Limb (tissue), 2 donors: ENCODE data around the gene CFAP97D2.
"Not testable (repeated sequence)": the region's sequence is repeated elsewhere in the genome, so short reads cannot be mapped to it uniquely, and the experiment has no call there.

ENCODE experiments used
- DNase-seq, 2 donors: peaks; one replicate each; pipeline ENCODE4 v3.0.0-alpha.2; 2016; ENCODE audit errors: extremely low spot score in 2 of 2

CFAP97D2 gene

DNA sequence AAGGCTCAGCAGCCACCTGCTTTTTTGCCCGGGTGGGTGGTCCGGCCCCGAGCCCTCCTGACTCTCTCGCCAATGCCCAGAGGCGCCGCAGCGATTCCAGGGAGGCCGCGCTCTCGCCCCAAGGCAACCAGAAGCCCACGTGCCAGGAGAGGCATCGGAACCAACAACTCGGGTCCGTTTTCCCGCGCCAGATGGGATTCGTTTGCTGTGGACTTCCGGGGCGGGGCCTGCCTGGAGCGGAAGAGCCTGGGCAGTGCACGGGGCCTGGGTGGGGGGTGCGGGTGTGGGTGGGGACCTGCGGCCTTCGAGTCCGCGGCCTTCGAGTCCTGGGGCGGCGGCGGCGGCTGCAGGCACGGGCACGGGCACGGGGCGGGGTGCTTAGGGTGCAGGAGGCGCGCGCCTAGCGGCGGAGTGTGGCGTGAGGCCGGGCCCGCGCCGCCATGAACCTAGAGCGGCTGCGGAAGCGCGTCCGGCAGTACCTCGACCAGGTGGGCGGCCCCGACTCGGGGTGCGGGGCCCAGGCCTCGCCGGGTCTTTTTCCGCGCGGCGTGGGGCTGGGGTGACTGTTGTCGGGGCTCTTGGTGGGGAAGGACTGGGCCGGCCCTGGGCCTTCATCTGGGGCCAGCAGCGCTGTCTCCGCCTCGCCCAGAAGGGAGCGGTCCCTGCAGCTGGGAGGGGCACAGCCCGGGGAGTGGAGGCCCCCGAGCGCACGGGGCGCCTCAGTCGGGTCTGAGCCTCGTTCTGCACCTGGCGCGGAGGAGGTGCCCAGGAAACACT is 55.8 kb downstream of the CFAP97D2 start, which contains the start of gene CDC16:
Gene CDC16, plus strand, starts transcription at position 253 of the 777 bp plus-strand sequence. Its CDS starts 188 bp downstream, at position 441.
- DNase-seq = peak; percentile 88 to 95

DNA sequence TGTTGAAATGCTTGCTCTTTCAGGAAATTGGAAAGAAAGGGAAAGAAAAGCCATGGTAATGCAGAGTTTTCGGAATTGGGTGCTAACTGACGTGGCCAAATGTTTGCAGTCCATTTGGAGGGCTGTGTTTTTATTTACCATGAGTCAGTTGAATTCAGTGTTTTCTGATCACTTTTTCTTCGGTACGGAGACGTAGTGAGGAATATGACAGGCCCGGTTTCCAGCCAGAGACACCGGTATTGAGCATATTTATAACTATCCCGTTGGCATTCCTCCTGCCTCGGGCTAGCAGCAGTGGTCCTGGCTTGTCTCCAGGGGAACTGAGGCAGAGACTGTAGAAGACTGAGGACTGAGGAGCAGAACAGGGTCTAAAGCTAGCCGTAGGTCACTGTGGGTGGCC is 56.6 kb downstream of the CFAP97D2 start:
- no peak for DNase-seq

DNA sequence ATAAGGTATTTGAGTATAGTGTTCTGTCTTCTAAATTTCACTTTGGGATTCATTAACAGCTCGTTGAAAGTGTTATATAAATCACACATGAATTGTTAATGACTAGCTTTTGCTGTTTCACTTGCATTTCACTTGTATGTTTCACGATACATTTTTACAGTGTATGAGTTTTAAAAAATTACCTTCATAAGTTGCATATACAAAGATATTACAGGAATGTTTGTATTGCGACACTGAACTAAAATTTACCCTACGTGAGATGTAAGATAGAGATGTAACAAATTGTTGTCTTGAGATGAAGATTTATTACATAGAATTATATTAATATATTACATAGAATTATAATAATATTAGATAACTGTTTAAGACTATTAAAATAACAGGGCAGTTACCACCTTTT is 57.2 kb downstream of the CFAP97D2 start:
- DNase-seq = no peak

DNA sequence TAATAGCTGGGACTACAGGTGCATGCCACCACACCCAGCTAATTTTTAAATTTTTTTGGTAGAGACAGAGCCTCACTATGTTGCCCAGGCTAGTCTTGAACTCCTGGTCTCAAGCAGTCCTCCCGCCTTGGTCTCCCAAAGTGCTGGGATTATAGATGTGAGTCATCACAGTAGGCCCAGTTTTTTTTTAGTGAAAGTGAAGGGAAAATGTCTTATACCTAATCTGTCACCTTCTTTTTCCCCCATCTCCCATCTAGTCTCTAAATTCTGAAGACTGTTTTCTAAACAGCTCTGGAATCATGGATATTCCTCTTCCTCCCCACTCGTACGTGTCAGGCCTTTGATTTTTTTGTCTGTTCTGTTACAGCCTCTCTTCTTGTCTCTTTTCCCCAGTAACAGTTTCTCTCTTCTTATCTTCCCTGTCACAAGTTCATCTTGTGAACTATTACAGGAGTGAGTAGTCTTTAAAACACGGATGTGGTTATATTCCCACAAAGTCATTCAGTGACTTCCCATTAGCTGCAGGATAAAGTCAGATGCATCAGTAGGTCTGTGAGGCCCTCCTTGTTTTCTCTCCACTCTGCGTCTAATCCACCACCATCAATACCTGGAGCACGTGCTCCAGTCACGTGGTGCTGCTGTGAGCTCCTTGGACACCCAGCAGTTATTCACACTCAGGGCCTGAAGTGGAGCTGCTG is 58.5 kb downstream of the CFAP97D2 start:
- DNase-seq = no peak

DNA sequence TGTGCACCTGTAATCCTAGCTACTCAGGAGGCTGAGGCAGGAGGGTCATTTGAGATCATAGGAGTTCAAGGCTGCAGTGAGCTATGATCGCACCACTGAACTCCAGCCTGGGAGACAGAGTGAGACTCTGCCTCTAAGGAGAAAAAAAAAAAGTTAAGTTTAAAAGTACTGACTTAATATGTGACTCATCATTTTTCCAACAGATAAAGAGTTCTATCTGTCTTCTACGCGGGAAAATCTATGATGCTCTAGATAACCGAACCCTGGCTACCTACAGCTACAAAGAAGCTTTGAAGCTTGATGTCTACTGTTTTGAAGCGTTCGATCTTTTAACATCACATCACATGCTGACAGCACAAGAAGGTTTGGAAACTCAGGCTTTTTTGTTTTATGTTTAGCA is 62.9 kb downstream of the CFAP97D2 start:
- DNase-seq = no peak

DNA sequence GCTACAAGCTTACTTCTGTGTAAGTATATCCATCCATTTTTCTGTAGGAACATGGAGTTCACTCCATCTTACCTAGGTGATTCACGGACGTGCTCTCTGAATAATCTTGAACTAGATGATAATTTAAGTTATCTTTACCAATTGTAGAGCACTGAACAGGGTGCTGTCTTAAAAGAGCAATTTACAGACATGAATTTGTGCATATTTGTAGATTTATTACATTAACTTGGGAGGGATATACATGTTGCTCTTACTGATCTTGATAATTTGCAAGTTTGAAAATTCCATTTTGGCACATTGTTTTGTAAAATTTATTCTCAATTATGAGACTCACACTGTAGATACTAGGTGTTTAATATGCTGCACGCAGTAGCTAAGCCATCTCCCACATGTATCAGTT is 64.9 kb downstream of the CFAP97D2 start:
- no peak for DNase-seq

DNA sequence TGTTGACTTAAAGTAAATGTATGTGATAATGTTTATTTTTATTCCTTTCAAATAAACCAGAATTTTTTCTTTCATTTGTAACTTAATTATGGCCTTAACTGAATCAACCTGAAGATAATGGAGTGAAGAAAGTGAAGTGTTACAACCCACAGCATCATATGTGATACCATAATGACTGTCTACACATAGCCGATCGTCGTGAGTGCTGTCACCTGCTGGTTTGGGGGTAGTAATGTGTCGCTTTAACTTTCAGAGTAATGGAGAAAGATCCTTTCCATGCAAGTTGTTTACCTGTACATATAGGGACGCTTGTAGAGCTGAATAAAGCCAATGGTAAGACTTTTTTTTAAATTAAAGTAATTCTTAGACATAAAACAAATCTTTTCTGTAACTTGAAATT is 65.6 kb downstream of the CFAP97D2 start:
- no peak for DNase-seq

- no peak for DNase-seq
Observed at GRCh38 chr13:114248011-114248410, 69.0 kb downstream of the CFAP97D2 start.

DNA sequence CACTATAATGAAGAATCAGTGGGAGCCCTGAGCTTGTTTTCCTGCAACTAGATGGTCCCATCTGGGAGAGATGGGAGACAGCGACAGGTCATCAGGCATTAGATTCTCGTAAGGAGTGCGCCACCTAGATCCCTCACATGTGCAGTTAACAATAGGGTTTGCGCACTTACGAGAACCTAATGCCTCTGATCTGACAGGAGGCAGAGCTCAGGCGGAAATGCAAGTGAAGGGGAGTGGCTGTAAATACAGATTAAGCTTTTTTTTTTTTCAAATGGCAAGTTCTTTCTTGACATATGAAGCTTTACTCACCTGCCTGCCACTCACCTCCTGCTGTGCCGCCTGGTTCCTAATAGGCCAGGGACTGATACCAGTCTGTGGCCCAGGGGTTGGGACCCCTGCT is 70.0 kb downstream of the CFAP97D2 start:
- DNase-seq = no peak

DNA sequence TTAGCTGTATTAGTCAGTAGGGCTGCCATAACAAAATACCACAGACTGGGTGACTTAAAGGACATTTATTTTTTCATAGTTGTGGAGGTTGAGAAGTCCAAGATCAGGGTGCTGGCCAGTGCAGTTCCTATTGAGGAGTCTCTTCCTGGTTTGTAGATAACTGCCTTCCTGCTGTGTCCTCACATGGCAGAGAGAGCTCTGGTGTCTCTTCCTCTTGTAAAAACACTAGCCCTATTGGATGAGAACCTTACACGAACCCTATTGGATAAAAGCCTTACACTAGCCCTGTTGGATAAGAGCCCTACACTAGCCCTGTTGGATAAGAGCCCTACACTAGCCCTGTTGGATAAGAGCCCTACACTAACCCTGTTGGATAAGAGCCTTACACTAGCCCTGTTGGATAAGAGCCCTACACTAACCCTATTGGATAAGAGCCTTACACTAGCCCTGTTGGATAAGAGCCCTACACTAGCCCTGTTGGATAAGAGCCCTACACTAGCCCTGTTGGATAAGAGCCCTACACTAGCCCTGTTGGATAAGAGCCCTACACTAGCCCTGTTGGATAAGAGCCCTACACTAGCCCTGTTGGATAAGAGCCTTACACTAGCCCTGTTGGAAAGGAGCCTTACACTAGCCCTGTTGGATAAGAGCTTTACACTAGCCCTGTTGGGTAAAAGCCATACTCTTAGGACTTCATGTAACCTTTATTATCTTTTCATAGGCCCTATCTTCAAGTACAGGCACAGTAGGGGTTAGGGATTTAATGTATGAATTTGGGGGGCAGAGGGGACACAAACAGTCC is 72.8 kb downstream of the CFAP97D2 start:
- not testable (repeated sequence) for DNase-seq

- DNase-seq = no peak
Observed at GRCh38 chr13:114256547-114256946, 77.5 kb downstream of the CFAP97D2 start.

- no peak for DNase-seq
Observed at GRCh38 chr13:114257014-114257413, 78.0 kb downstream of the CFAP97D2 start.

DNA sequence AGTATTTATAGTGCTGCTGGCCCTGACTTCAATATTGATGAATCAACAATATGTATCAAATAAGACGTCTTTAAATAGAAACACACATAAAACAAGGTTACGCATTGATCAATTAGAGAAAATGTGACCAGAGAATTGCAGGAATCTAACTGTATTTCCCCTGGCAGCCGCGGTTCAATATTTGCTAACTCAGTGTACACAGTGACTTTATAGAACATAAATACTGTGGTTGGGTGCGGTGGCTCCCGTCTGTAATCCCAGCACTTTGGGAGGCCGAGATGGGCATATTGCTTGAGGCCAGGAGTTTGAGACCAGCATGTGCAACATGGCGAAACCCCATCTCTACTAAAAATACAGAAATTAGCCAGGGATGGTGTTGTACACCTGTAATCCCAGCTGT is 79.5 kb downstream of the CFAP97D2 start:
- no peak for DNase-seq

GRCh38 chr13:114259374-114259773 is 80.3 kb downstream of the CFAP97D2 start:
- DNase-seq = no peak

- DNase-seq = no peak
Observed at GRCh38 chr13:114259974-114260373, 80.9 kb downstream of the CFAP97D2 start.

DNA sequence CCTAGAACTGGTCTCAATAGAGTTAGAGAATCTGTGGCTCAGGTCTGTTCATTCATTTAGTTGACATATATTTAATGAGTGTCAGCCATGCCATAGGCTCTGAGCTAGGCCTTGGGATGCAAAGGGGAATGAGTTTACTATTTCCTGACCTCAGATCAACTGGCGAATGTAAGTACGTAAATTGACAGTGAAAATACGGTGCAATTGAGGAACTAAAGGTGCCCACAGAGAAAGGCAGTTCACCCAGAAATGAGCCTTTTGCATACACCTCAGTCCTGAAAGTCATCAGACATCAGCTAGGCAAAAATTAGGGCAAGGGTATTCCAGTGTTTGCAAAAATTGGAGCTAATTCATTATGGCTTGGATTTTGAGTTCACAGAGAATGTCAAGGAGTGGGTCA is 81.8 kb downstream of the CFAP97D2 start:
- no peak for DNase-seq

DNA sequence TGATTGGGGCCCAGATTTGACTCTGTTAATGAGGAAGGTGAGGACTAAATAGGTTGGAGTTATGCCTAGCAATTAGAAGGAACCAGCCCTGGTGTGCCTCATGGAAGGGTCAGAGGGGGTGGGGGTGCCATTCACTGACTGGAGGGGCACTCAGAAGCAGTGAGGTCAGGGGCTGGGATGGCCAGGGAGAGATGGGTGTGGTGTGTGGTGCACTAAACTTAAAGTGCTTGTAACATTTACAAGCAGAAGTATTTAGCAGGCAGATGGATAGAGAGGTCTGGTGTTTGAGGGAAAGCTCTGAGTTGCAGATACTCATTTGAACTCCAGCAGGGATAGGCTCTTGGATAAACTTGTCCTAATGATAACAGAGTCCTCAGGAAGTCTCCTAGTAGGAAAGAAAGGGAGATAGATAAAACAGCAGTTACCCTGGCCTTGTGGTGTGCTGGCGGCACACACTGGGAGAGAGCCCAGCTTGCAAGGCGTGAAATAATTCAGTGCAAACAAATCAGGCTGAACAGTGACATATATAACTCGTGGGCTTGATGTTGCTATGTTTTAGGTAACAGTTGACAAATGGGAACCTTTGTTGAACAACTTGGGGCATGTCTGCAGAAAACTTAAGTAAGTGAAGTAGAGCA is 82.4 kb downstream of the CFAP97D2 start:
- DNase-seq = no peak

DNA sequence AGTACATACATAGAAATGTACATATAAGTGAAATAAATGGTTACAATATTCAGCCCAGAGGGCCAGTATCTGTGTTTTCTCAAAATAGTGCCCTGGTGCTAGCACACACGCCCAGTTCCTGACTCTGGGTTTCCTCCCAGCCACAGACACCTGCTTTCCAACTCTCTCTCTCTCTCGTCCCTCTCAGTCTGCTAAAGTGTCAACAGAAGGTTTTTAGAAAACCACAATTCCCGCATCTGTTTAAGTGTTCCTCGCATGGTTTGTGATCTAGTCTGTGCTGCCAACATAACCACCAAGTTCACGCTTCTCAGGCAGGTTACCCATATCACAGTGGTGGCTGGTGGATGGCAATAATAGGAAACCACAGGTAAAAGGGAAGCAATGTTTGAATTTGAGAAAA is 84.5 kb downstream of the CFAP97D2 start:
- no peak for DNase-seq

DNA sequence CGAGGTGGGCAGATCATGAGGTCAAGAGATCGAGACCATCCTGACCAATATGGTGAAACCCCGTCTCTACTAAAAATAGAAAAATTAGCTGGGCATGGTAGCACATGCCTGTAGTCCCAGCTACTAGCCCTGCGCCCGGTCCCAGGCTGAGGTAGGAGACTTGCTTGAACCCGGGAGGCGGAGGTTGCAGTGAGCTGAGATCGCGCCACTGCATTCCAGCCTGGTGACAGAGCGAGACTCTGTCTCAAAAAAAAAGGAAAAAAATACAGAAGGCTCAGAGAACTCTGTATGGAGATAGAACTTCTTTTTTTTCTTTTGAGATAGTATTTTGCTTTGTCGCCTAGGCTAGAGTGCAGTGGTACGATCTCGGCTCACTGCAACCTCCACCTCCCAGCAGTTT is 85.3 kb downstream of the CFAP97D2 start:
- DNase-seq = not testable (repeated sequence)

DNA sequence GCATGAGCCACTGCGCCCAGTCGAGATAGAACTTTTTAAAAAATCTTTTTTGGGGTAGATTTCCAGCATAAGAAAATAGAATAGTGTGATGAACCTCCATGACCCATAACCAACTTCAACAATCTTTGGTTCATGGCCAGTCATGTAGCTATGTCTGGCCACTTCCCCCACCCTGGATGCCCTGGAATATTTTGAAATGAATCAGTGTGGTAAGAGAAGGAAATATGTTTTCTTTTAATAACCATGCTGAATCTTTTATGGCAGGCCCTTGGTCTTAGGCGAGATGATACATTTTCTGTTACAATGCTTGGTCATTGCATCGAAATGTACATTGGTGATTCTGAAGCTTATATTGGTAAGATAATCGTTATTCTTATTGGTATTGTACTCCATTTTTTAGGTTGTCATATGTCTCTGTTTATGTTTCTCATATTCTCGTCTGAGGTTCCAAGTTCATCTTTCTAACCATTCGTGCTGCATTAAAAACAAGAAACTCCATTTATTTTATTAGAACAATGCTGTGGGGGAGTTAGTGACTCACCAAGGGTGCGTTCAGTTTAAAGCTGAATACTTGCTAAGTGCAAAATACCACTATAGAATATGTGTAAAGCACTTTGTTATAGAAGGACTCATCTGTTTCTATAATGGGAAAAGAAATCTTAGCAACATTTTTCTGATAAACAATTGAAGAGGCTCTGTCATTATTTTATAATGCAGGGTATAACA is 86.0 kb downstream of the CFAP97D2 start:
- DNase-seq = no peak

- no peak for DNase-seq
Observed at GRCh38 chr13:114266241-114266640, 87.2 kb downstream of the CFAP97D2 start.
